ENCODE results near the gene PTOV1. TPM values are rescaled to one million over a fixed set of nuclear protein-coding genes. Genes with fewer than 3 reads are reported as not detected.
"Not testable (repeated sequence)": the region's sequence is repeated elsewhere in the genome, so short reads cannot be mapped to it uniquely, and the experiment has no call there.

The PTOV1 gene
- total RNA-seq, 2 donors from 2014 or later: 64.6 to 81.0 TPM

- Histone ChIP-seq H3K4me3 (peak overlapping the region; percentile 65), H3K36me3 (no peaks in the 10 kb centered on the region), H3K4me1 (peaks cover 0 to 37% of the 10 kb centered on the region in 2 donors), H3K27me3 (no peaks in the 10 kb centered on the region), H3K9me3 (no peaks in the 10 kb centered on the region), H3K27ac (peak overlapping the region; percentile 85 to 88)
- no peak for DNase-seq (ENCODE audit: low spot score)
- TF ChIP-seq CTCF (IDR thresholded peaks at IDR 0.05): no peak
Measured at GRCh38 chr19:49814010-49814409, 36.9 kb upstream of the PTOV1 start.

- peaks cover 0 to 49% of the 10 kb centered on the region in 2 donors for H3K4me1 ChIP-seq
- H3K4me3 ChIP-seq: no peak overlapping the region
- H3K9me3 ChIP-seq: no peaks in the 10 kb centered on the region
- no peaks in the 10 kb centered on the region for H3K27me3 ChIP-seq
- H3K27ac ChIP-seq: peak overlapping the region; percentile 90 to 94
- no peak for DNase-seq (ENCODE audit: low spot score)
- H3K36me3 ChIP-seq: no peaks in the 10 kb centered on the region
- no peak for TF ChIP-seq CTCF (IDR thresholded peaks at IDR 0.05)
Measured at GRCh38 chr19:49816590-49816989, 34.4 kb upstream of the PTOV1 start.

- H3K4me1 ChIP-seq: peaks cover 0 to 40% of the 10 kb centered on the region in 2 donors
- no peaks in the 10 kb centered on the region for H3K9me3 ChIP-seq
- no peaks in the 10 kb centered on the region for H3K27me3 ChIP-seq
- peak; percentile 83 for DNase-seq (ENCODE audit: low spot score)
- H3K36me3 ChIP-seq: peaks cover 4% of the 10 kb centered on the region
- TF ChIP-seq CTCF (IDR thresholded peaks at IDR 0.05): peak in 1 of 2 donors; percentile 57
- peak within 1 kb of the TSS; percentile 68 to 77 for H3K4me3 ChIP-seq
- H3K27ac ChIP-seq: peak within 1 kb of the TSS; percentile 90 to 94
Measured at GRCh38 chr19:49817964-49818648, 32.9 kb upstream of the PTOV1 start, which contains the start of gene MED25. Gene MED25 (plus strand): TSS chr19:49818289. CDS start chr19:49818342, 53 bp downstream.

- peaks cover 11% of the 10 kb centered on the region for H3K36me3 ChIP-seq
- H3K4me1 ChIP-seq: peaks cover 0 to 38% of the 10 kb centered on the region in 2 donors
- H3K27ac ChIP-seq: peak overlapping the region; percentile 90 to 94
- DNase-seq (ENCODE audit: low spot score): no peak
- no peak for TF ChIP-seq CTCF (IDR thresholded peaks at IDR 0.05)
- no peaks in the 10 kb centered on the region for H3K27me3 ChIP-seq
- no peaks in the 10 kb centered on the region for H3K9me3 ChIP-seq
- H3K4me3 ChIP-seq: peak overlapping the region; percentile 68 to 77
Measured at GRCh38 chr19:49818649-49819370, 32.1 kb upstream of the PTOV1 start.

- not testable (repeated sequence) for H3K9me3 ChIP-seq; DNase-seq (ENCODE audit: low spot score); H3K27me3 ChIP-seq
- Histone ChIP-seq H3K36me3 (peaks cover 18% of the 10 kb centered on the region), H3K4me1 (peaks cover 0 to 35% of the 10 kb centered on the region in 2 donors), H3K27ac (peak overlapping the region; percentile 90 to 94), H3K4me3 (peak overlapping the region; percentile 68 to 77)
Measured at GRCh38 chr19:49819452-49820115, 31.4 kb upstream of the PTOV1 start.

GRCh38 chr19:49820125-49820524 is 30.8 kb upstream of the PTOV1 start:
- DNase-seq (ENCODE audit: low spot score): no peak
- no peaks in the 10 kb centered on the region for H3K27me3 ChIP-seq

More at GRCh38 chr19:49820125-49820524, 30.8 kb upstream of the PTOV1 start:
- TF ChIP-seq CTCF (IDR thresholded peaks at IDR 0.05): no peak
- peaks cover 18% of the 10 kb centered on the region for H3K36me3 ChIP-seq
- H3K9me3 ChIP-seq: no peaks in the 10 kb centered on the region
- H3K27ac ChIP-seq: peak overlapping the region; percentile 90 to 94
- peaks cover 0 to 35% of the 10 kb centered on the region in 2 donors for H3K4me1 ChIP-seq
- H3K4me3 ChIP-seq: no peak overlapping the region
